Testis (tissue), 2 donors: ENCODE measurements around the gene SAC3D1.

Source experiments
- CTCF ChIP-seq, 3 experiments: fragments of 450-650 bp in 2 of 3; fragments of 200-600 bp in 1 of 3; sonication (generic) in 1 of 3; IDR thresholded peaks; one replicate each; pipeline ENCODE4 v1.5.1; 2016 to 2019; ENCODE audit warnings: antibody characterized with exemption in 3 of 3, mild to moderate bottlenecking in 2 of 3, moderate library complexity in 1 of 3
- POLR2A ChIP-seq: fragments of 450-650 bp; IDR thresholded peaks from one replicate; pipeline ENCODE4 v1.6.1; 2017; ENCODE audit warnings: antibody characterized with exemption, mild to moderate bottlenecking, moderate library complexity

GRCh38 chr11:65056999-65057398 is 16.0 kb downstream of the SAC3D1 start:
- TF ChIP-seq CTCF (IDR thresholded peaks at IDR 0.05) (no peak), POLR2A (no peak)
